ENCODE results near the gene TM2D3.

GRCh38 chr15:101657171-101657570 lies 5.0 kb upstream of the TM2D3 start:
- TF ChIP-seq, protein P1, sequence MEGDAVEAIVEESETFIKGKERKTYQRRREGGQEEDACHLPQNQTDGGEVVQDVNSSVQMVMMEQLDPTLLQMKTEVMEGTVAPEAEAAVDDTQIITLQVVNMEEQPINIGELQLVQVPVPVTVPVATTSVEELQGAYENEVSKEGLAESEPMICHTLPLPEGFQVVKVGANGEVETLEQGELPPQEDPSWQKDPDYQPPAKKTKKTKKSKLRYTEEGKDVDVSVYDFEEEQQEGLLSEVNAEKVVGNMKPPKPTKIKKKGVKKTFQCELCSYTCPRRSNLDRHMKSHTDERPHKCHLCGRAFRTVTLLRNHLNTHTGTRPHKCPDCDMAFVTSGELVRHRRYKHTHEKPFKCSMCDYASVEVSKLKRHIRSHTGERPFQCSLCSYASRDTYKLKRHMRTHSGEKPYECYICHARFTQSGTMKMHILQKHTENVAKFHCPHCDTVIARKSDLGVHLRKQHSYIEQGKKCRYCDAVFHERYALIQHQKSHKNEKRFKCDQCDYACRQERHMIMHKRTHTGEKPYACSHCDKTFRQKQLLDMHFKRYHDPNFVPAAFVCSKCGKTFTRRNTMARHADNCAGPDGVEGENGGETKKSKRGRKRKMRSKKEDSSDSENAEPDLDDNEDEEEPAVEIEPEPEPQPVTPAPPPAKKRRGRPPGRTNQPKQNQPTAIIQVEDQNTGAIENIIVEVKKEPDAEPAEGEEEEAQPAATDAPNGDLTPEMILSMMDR (conservative IDR thresholded peaks at IDR 0.05 in 1 of 2, IDR thresholded peaks at IDR 0.05 in 1 of 2; ENCODE audit: low read depth in 1 of 2, low read length in 2 of 2): no peak
- TF ChIP-seq EZH2 (IDR thresholded peaks at IDR 0.05; ENCODE audit: low read length, missing control alignments): no peak

Data from fibroblast of lung (primary cell).